Endothelial cell of umbilical vein (primary cell): Measurements from ENCODE around the gene ZNF600. TPM values are rescaled to one million over a fixed set of nuclear protein-coding genes. Genes with fewer than 3 reads are reported as not detected.
A peak's percentile ranks its signal among the peaks of the same experiment; 100 is the strongest.
"Not testable (repeated sequence)": the region's sequence is repeated elsewhere in the genome, so short reads cannot be mapped to it uniquely, and the experiment has no call there.

ENCODE experiments used
- BruUV-seq: library from RNA; stranded (reverse); fragments of 400-500 nt; replicated peaks from 2 replicates; lab custom pipeline; 2021; lab: Mats Ljungman, UMichigan
- CTCF ChIA-PET: fragments of 300-600, 350-600 bp; sonication (Branson Sonifier 250); formaldehyde crosslinking; loops from one replicate; lab custom pipeline; 2021; ENCODE audit warnings: antibody characterized with exemption, inconsistent platforms; lab: Charles Lee
- POLR2A ChIA-PET: fragments of 300-600, 350-600 bp; sonication (Branson Sonifier 250); formaldehyde crosslinking; loops from one replicate; lab custom pipeline; 2021; ENCODE audit warnings: antibody characterized with exemption, inconsistent platforms; lab: Charles Lee
- DNase-seq: peaks from one replicate; pipeline ENCODE4 v3.0.0-alpha.2; 2011; ENCODE audit warnings: low read depth, low spot score
- FAIRE-seq: peaks from 2 replicates; lab custom pipeline; 2011; peaks lifted over from hg19 to GRCh38; lab: Jason Lieb, UNC
- H2AFZ ChIP-seq: 2 replicates; pipeline ENCODE4 v1.6.0; 2012; ENCODE audit warnings: low read depth, low read length, control low read depth, inconsistent platforms
- H3K27ac ChIP-seq: 2 replicates; pipeline ENCODE4 v1.5.1; 2011; ENCODE audit warnings: low read depth, mild to moderate bottlenecking, control low read depth, low read length, moderate library complexity; ENCODE audit not compliant: insufficient read depth
- H3K27me3 ChIP-seq, 2 experiments: 2 replicates each; pipeline versions ENCODE4 v1.6.0 to v1.6.1; 2011; ENCODE audit warnings: low read length in 2 of 2, mixed read lengths in 1 of 2; ENCODE audit not compliant: control insufficient read depth in 2 of 2, insufficient read depth in 2 of 2
- H3K36me3 ChIP-seq, 2 experiments: 2 replicates in 1 of 2; 3 replicates in 1 of 2; pipeline ENCODE4 v1.5.1; 2011; ENCODE audit warnings: low read length in 2 of 2, mild to moderate bottlenecking in 1 of 2, moderate library complexity in 1 of 2; ENCODE audit not compliant: control insufficient read depth in 2 of 2, insufficient read depth in 2 of 2; ENCODE audit errors: extremely low read depth in 1 of 2
- H3K4me1 ChIP-seq: 3 replicates; pipeline ENCODE4 v1.5.1; 2011; ENCODE audit warnings: mild to moderate bottlenecking, low read length; ENCODE audit not compliant: control insufficient read depth, insufficient read depth; ENCODE audit errors: extremely low read depth
- H3K4me2 ChIP-seq: 2 replicates; pipeline ENCODE4 v1.6.1; 2011; ENCODE audit warnings: low read length, control low read depth, mixed read lengths; ENCODE audit not compliant: insufficient read depth
- H3K4me3 ChIP-seq, 3 experiments: fragments of 200-600 bp in 1 of 3; sonication (generic), shearing (Covaris generic) in 1 of 3; replicated peaks in 1 of 3; 2 replicates each; pipeline ENCODE4 v1.5.1; 2011 to 2016; ENCODE audit warnings: control low read depth in 3 of 3, low read length in 3 of 3, mild to moderate bottlenecking in 2 of 3, inconsistent platforms in 1 of 3, low read depth in 1 of 3, moderate library complexity in 1 of 3; ENCODE audit not compliant: insufficient read depth in 1 of 3
- H3K79me2 ChIP-seq: 2 replicates; pipeline ENCODE4 v1.6.0; 2012; ENCODE audit warnings: low read length, inconsistent platforms; ENCODE audit not compliant: control insufficient read depth, insufficient read depth
- H3K9ac ChIP-seq: replicated peaks from 2 replicates; pipeline ENCODE3; 2011; ENCODE audit warnings: low read length, control low read depth; ENCODE audit not compliant: insufficient read depth; ENCODE audit errors: extremely low read depth
- H3K9me1 ChIP-seq: replicated peaks from 3 replicates; pipeline ENCODE4 v1.6.0; 2011; ENCODE audit warnings: mild to moderate bottlenecking, low read length; ENCODE audit not compliant: control insufficient read depth, insufficient read depth; ENCODE audit errors: extremely low read depth
- H3K9me3 ChIP-seq: replicated peaks from 2 replicates; pipeline ENCODE4 v1.5.1; 2012; ENCODE audit warnings: low read length, inconsistent platforms; ENCODE audit not compliant: control insufficient read depth, insufficient read depth
- H4K20me1 ChIP-seq: replicated peaks from 2 replicates; pipeline ENCODE3; 2011; ENCODE audit warnings: mild to moderate bottlenecking, low read length; ENCODE audit not compliant: control insufficient read depth, insufficient read depth; ENCODE audit errors: extremely low read depth
- JUN ChIP-seq: IDR thresholded peaks from 2 replicates; pipeline ENCODE4 v1.6.1; 2011; ENCODE audit warnings: borderline replicate concordance, low read depth; ENCODE audit not compliant: insufficient read length, insufficient read depth
- MYC ChIP-seq: IDR thresholded peaks from one replicate; pipeline ENCODE4 v1.6.1; 2011; ENCODE audit warnings: mild to moderate bottlenecking, low read depth, low read length
- POLR2A ChIP-seq: IDR thresholded peaks from 2 replicates; pipeline ENCODE4 v1.6.1; 2012; ENCODE audit warnings: low read depth, mild to moderate bottlenecking, control low read depth, low read length
- dilution Hi-C: fragments of 300-500 bp; cut with MboI; formaldehyde crosslinking; loops from one replicate; pipeline ENCODE4 v1.15.0; 2019; ENCODE audit warnings: low sequenced_read_pairs; ENCODE audit not compliant: extremely low pct_ligation_motif_present
- intact Hi-C: fragments of 100-400 bp; cut with micrococcal nuclease; formaldehyde crosslinking; loops from one replicate; pipeline ENCODE4 v1.10.0; 2022
- polyA plus RNA-seq, 4 experiments: library from polyadenylated mRNA; depleted of rRNA in 3 of 4; stranded (reverse) in 3 of 4; unstranded in 1 of 4; fragments of >200 nt; gene quantifications; 2 replicates each; pipeline versions ENCODE4 v1.2.1 to v1.2.3, GENCODE V29; 2011 to 2012; ENCODE audit warnings: missing spikeins in 1 of 4
- total RNA-seq: library from RNA; stranded (reverse); gene quantifications from 2 replicates; pipeline ENCODE4 v1.2.3, GENCODE V29; 2021
- TF ChIP-seq, protein P1 (sequence below): IDR thresholded peaks from 2 replicates; pipeline ENCODE4 v1.6.1; 2011; ENCODE audit not compliant: insufficient read depth, insufficient read length

Gene ZNF600
- total and polyA plus RNA-seq, 2 donors (not counting 3 experiments of a cell fraction or from before 2014, with no cell fraction given) = 5.2 to 5.8 TPM

GRCh38 chr19:52820472-52821203 is 34.0 kb upstream of the ZNF600 start:
- intact Hi-C loops = loop anchor here (1.0 kb wide), 2 partner anchors 37 to 103 kb away; partner anchors contain the start of genes ZNF468 and ZNF888
- FAIRE-seq, POLR2A ChIA-PET, H3K9me3 ChIP-seq, H3K27me3 ChIP-seq, H3K9me1 ChIP-seq, dilution Hi-C loops, H3K79me2 ChIP-seq, H3K4me1 ChIP-seq, CTCF ChIA-PET, H4K20me1 ChIP-seq, H3K36me3 ChIP-seq: not testable (repeated sequence)
- Histone ChIP-seq H3K27ac (peak overlapping the region; percentile 45), H3K9ac (peak overlapping the region; percentile 65), H2AFZ (peak overlapping the region; percentile 95), H3K4me2 (peak overlapping the region; percentile 79), H3K4me3 (peak overlapping the region; percentile 54 to 87 (median 85))
- TSS peak; percentile 84 for BruUV-seq
- peak; percentile 20 for DNase-seq

GRCh38 chr19:52809801-52810200 is 23.2 kb upstream of the ZNF600 start:
- H3K27ac ChIP-seq = no peak overlapping the region
- ChIA-PET POLR2A (no interaction called here), CTCF (interaction anchor here (0.6 kb wide), 1 partner anchor 82 kb away, joined by 3 read pairs; no protein-coding TSS in a partner anchor)
- FAIRE-seq (no peak), DNase-seq (no peak)
- H3K9me1 ChIP-seq = no peaks in the 10 kb centered on the region
- intact Hi-C loops (no loop called here), dilution Hi-C loops (no loop called here)
- no peak overlapping the region for H3K4me2 ChIP-seq
- H3K9ac ChIP-seq = no peak overlapping the region
- TF ChIP-seq JUN (no peak), MYC (no peak), POLR2A (no peak)
- TF ChIP-seq, protein P1, sequence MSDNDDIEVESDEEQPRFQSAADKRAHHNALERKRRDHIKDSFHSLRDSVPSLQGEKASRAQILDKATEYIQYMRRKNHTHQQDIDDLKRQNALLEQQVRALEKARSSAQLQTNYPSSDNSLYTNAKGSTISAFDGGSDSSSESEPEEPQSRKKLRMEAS = no peak
- H3K9me3 ChIP-seq = no peaks in the 10 kb centered on the region
- H4K20me1 ChIP-seq = no peaks in the 10 kb centered on the region
- BruUV-seq = no TSS peak
- H2AFZ ChIP-seq = no peak overlapping the region
- no peaks in the 10 kb centered on the region for H3K79me2 ChIP-seq
- H3K4me1 ChIP-seq = no peaks in the 10 kb centered on the region
- H3K36me3 ChIP-seq = peaks cover 0 to 6% of the 10 kb centered on the region in 2 experiments
- no peak overlapping the region for H3K4me3 ChIP-seq
- no peaks in the 10 kb centered on the region for H3K27me3 ChIP-seq

GRCh38 chr19:52799950-52800640 is 13.5 kb upstream of the ZNF600 start:
- Histone ChIP-seq H3K9me3 (peaks cover 20% of the 10 kb centered on the region), H3K36me3 (peaks cover 3 to 13% of the 10 kb centered on the region in 2 experiments)
- dilution Hi-C loops, H3K9ac ChIP-seq, H3K27ac ChIP-seq, CTCF ChIA-PET, H3K4me3 ChIP-seq, intact Hi-C loops, H3K4me2 ChIP-seq, POLR2A ChIA-PET, H4K20me1 ChIP-seq, BruUV-seq, H3K27me3 ChIP-seq, DNase-seq, H3K9me1 ChIP-seq, FAIRE-seq, H3K79me2 ChIP-seq, H2AFZ ChIP-seq, H3K4me1 ChIP-seq: not testable (repeated sequence)
